Measurements from ENCODE around the gene KRT7. TPM values are rescaled to one million over a fixed set of nuclear protein-coding genes. Genes with fewer than 3 reads are reported as not detected.

Gene KRT7
- total RNA-seq, 2 donors from 2014 or later: 7.6 to 12.5 TPM

DNA sequence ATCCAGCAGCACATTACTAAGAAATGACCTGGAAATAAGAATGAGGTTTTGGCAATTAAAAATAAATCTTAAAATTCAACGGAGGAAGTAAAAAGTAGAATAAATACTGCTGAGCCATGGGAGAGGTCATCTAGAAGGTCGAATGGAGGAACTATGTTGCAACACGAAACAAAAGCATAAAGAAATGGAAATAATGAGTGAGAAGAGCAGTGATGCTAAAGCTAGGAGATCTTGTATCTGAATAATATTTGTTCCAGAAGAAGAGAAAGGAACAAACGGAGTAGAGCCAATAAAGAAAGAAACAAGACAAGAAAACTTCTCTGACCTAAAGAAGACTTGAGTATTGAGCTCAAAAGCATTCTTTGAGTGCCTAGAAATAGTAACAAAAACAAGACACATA, 6.6 kb upstream of the KRT7 start:
- ATAC-seq (replicated peaks): no peak
- Mint-ChIP-seq H3K27me3 (peaks cover 35% of the 10 kb centered on the region), H3K4me3 (no peak overlapping the region), H3K36me3 (ENCODE audit: low read depth) (no peaks in the 10 kb centered on the region), H3K4me1 (peaks cover 1% of the 10 kb centered on the region), H3K9me3 (no peaks in the 10 kb centered on the region), H3K27ac (no peak overlapping the region)

GRCh38 chr12:52227606-52228166, 5.4 kb upstream of the KRT7 start:
- Mint-ChIP-seq H3K4me3 (no peak overlapping the region), H3K36me3 (ENCODE audit: low read depth) (no peaks in the 10 kb centered on the region), H3K9me3 (no peaks in the 10 kb centered on the region), H3K4me1 (no peaks in the 10 kb centered on the region), H3K27me3 (peaks cover 47% of the 10 kb centered on the region), H3K27ac (no peak overlapping the region)
- no peak for ATAC-seq (replicated peaks)

DNA sequence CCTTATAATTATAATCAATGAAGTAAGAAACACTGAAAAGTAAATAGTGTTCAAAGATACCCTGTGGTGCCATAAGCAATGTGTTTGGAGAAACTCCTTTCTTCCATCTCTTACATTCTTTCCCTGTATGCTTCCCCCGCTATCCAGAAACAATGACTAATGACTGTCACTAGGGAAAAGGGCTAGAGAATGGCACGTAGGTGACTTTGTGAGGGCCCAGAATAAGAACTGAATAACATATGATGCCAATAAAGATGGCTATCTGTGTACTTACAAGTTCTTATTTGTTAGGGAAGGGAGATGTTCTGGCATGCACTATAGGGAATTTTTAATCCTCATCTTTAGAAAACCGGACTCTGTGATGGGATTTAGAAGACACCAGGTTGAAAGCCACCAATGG, 4.7 kb upstream of the KRT7 start:
- H3K27me3 Mint-ChIP-seq: peaks cover 48% of the 10 kb centered on the region
- H3K9me3 Mint-ChIP-seq: no peaks in the 10 kb centered on the region
- no peak overlapping the region for H3K27ac Mint-ChIP-seq
- no peak for ATAC-seq (replicated peaks)
- no peak overlapping the region for H3K4me3 Mint-ChIP-seq
- H3K4me1 Mint-ChIP-seq: no peaks in the 10 kb centered on the region
- no peaks in the 10 kb centered on the region for H3K36me3 Mint-ChIP-seq (ENCODE audit: low read depth)

- Mint-ChIP-seq H3K4me3 (no peak overlapping the region), H3K27me3 (peaks cover 50% of the 10 kb centered on the region), H3K4me1 (no peaks in the 10 kb centered on the region), H3K36me3 (ENCODE audit: low read depth) (no peaks in the 10 kb centered on the region), H3K9me3 (no peaks in the 10 kb centered on the region), H3K27ac (no peak overlapping the region)
- ATAC-seq (replicated peaks): no peak
Observed at GRCh38 chr12:52228931-52229330, 4.1 kb upstream of the KRT7 start.

- Mint-ChIP-seq H3K36me3 (ENCODE audit: low read depth) (no peaks in the 10 kb centered on the region), H3K9me3 (no peaks in the 10 kb centered on the region), H3K27me3 (peaks cover 52% of the 10 kb centered on the region), H3K4me3 (no peak overlapping the region), H3K4me1 (no peaks in the 10 kb centered on the region), H3K27ac (no peak overlapping the region)
- no peak for ATAC-seq (replicated peaks)
Observed at GRCh38 chr12:52229836-52230343, 3.2 kb upstream of the KRT7 start.

DNA sequence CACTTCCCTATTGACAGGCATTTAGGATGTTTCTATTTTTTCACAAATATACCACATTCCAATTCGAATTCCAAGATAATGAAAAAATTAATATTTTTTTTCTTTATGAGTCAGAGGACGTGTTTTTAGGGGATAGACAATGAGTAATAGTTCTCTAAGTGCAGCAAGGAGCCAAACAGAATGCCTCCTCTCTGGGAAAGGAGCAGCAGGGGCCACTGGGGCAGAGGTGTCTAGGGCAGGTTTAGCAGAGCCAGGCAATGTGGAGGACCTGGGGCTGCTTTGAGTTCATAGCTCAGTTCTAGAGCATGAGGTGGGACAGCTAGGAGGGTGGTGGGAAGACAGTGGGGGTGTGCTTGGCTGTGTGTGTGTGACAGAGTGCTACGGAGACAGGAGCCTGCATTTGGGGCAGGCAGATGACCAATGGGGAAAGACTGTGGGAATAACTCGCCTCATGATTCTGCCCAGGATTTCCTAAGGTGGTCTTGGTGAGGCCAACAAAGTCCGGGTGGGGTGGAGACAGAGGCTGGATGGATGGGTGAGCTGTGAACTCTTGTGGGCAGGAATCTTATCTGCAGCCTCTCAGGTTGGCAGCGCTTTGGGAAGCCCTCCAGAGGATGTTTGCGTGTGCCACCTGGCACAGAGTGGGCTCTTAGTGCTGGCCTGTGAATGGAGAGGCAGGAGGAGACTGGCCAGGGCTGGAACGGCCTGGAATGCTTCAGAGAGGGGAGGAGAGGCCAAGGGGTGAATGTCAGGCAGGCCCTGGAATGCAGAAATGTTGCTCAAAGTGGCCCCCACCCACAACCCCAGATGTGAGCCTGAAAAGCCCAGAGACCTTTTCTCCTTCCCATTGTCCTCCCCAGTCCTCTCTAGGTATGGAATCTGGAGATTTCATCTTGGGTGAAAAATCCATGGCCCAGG, 2.4 kb upstream of the KRT7 start:
- Mint-ChIP-seq H3K27me3 (peaks cover 56% of the 10 kb centered on the region), H3K4me3 (no peak overlapping the region), H3K4me1 (no peaks in the 10 kb centered on the region), H3K27ac (no peak overlapping the region), H3K9me3 (no peaks in the 10 kb centered on the region), H3K36me3 (ENCODE audit: low read depth) (no peaks in the 10 kb centered on the region)
- ATAC-seq (replicated peaks): no peak

- no peak for ATAC-seq (replicated peaks)
- Mint-ChIP-seq H3K27ac (no peak overlapping the region), H3K4me3 (no peak overlapping the region), H3K27me3 (peaks cover 57% of the 10 kb centered on the region), H3K36me3 (ENCODE audit: low read depth) (no peaks in the 10 kb centered on the region), H3K4me1 (no peaks in the 10 kb centered on the region), H3K9me3 (no peaks in the 10 kb centered on the region)
Observed at GRCh38 chr12:52231305-52232202, 1.5 kb upstream of the KRT7 start.

DNA sequence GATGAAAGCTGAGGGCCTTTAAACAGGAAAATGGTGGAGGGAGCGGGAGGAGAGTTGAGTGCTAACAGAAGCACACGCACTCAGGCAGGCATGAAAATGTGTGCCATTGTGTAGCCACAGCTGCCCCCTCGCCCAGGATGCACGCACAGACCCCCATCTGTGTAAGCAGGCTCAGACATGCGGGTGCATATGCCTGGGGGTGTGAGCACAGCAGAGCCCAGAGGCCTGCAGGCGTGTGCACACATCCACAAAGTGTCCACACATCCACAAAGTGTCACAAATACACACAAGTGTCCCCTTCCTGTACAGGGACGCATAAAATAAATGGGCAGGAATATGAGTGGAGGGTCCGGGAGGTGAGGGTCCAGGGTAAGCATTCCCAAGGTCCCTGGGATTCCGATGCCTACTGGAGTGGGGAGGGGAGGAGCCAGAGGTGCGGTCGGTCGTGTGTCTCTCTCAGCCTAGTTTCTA, 805 bp upstream of the KRT7 start:
- H3K4me3 Mint-ChIP-seq: no peak overlapping the region
- H3K4me1 Mint-ChIP-seq: no peaks in the 10 kb centered on the region
- ATAC-seq (replicated peaks): no peak
- H3K36me3 Mint-ChIP-seq (ENCODE audit: low read depth): no peaks in the 10 kb centered on the region
- H3K9me3 Mint-ChIP-seq: no peaks in the 10 kb centered on the region
- peaks cover 57% of the 10 kb centered on the region for H3K27me3 Mint-ChIP-seq
- H3K27ac Mint-ChIP-seq: no peak overlapping the region

DNA sequence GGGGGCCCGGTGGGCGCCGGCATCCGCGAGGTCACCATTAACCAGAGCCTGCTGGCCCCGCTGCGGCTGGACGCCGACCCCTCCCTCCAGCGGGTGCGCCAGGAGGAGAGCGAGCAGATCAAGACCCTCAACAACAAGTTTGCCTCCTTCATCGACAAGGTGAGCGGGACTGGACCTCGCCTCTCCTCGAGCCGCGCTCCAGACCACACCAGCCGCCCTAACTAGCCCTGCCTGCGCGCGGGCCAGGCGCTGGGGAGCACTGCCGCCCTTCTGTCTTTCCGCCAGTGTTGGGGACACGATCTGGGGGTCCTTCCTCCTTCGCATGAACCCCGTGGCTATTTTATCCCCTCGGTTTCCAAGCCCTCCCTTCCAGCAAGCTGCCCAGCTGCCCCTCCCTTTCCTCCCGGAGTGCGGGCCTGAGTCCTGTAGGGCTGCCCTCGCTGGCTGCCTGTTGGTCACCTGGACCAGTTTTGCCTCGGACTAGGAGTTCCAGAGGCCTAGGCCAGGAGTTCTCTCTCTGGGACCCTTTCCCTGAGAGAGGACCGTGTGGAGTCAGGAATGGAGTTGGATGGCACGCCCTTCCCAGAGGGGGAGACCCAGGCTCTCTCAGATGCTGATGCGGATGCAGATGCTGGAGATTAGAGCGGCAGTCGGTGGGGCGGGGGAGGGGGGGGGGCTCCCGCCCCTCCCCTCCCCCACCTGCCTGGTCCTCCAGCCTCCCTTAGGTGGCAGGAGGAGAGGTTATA, 592 bp downstream of the KRT7 start:
- Mint-ChIP-seq H3K4me3 (no peak overlapping the region), H3K9me3 (no peaks in the 10 kb centered on the region), H3K27me3 (peaks cover 49% of the 10 kb centered on the region), H3K4me1 (no peaks in the 10 kb centered on the region), H3K36me3 (ENCODE audit: low read depth) (no peaks in the 10 kb centered on the region), H3K27ac (no peak overlapping the region)
- no peak for ATAC-seq (replicated peaks)

DNA sequence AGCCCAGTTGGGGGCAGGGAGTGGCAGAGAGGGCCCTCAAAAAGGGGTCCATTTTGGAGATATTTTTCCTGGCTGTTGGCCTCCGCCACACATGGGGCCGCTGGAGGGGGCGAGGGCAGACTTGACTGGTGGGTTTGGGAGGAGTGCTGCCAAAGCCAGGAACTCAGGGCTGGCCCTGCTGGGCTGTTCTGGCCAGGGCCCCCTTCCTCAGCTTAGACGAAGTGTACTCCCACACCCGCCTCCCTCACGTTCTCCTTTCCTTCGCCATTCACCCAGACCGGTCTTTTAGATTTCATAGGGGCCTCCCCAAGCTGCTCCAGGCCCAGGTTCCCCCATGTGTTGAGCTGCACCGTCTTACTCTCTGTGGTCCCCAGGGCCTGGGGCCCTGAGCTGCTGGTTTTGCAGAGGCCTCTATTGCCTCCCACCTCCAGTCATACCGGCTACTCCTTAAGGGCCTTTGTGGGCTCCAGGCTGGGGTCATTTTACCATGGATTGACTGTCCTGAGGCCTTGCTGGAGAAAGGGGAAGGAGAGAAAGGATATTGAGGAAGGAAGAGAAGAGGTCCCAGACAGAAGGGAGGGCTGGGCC, 1.3 kb downstream of the KRT7 start:
- no peak overlapping the region for H3K27ac Mint-ChIP-seq
- H3K4me1 Mint-ChIP-seq: no peaks in the 10 kb centered on the region
- peaks cover 48% of the 10 kb centered on the region for H3K27me3 Mint-ChIP-seq
- no peaks in the 10 kb centered on the region for H3K36me3 Mint-ChIP-seq (ENCODE audit: low read depth)
- no peak for ATAC-seq (replicated peaks)
- no peaks in the 10 kb centered on the region for H3K9me3 Mint-ChIP-seq
- no peak overlapping the region for H3K4me3 Mint-ChIP-seq

DNA sequence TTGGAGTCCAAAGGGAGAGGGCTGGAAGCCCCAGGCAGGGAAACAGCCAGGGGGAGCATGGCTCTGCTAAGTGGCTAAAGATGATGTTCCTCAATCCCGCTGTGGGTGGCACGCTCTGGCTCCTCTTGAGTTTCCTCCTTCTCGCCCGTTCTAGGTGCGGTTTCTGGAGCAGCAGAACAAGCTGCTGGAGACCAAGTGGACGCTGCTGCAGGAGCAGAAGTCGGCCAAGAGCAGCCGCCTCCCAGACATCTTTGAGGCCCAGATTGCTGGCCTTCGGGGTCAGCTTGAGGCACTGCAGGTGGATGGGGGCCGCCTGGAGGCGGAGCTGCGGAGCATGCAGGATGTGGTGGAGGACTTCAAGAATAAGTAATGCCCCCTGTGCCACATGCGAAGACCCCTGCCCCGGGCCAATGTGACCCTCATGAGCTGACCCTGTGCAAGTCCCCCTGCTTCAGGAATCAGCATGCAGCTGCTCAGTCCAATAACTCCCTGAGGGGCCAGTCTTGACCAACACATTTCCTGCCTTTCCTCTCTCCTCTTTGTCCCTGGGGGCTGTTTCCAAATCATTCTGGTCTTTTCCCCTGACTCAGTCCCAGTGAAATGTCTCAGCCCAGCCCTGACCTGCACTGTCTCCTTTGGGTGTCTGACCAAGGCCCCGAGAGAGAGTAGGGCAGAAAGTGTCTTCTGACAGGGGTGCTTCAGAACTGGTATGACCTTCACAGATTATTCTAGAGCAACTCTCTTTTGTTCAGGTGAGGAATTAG, 2.1 kb downstream of the KRT7 start:
- Mint-ChIP-seq H3K36me3 (ENCODE audit: low read depth) (no peaks in the 10 kb centered on the region), H3K27me3 (peaks cover 41% of the 10 kb centered on the region), H3K9me3 (no peaks in the 10 kb centered on the region), H3K4me1 (no peaks in the 10 kb centered on the region), H3K4me3 (no peak overlapping the region), H3K27ac (no peak overlapping the region)
- ATAC-seq (replicated peaks): no peak

DNA sequence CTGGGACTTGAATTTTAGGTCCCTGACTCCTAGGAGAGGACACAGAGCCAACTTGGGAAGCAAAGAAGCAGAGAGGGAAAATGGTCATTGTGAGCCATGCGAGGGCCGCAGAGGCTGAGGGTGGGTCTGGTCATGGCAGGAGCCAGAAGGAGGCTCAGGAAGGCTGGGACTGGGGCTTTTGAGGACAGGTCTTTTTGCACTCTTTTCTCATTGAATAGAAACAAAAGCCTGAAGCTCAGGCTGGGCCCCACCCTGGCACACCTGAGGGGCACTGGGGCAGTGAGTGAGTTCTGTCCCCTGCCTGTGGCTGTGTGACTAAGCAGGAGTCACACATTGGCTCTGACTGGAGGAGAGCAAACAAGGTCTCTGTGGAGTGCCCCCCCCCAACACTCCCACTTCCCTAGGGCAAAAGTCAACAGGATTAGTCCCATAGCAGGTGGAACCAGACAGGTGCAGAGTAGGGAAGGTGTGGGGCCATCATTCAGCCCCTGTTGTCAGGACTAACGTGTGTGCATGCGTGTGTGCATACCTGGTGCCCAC, 2.8 kb downstream of the KRT7 start:
- no peak overlapping the region for H3K27ac Mint-ChIP-seq
- peaks cover 35% of the 10 kb centered on the region for H3K27me3 Mint-ChIP-seq
- peak; percentile 21 for ATAC-seq (replicated peaks)
- H3K4me3 Mint-ChIP-seq: no peak overlapping the region
- H3K9me3 Mint-ChIP-seq: no peaks in the 10 kb centered on the region
- no peaks in the 10 kb centered on the region for H3K4me1 Mint-ChIP-seq
- no peaks in the 10 kb centered on the region for H3K36me3 Mint-ChIP-seq (ENCODE audit: low read depth)
